ENCODE data around the gene SEC22B.
"Not testable (repeated sequence)": the region's sequence is repeated elsewhere in the genome, so short reads cannot be mapped to it uniquely, and the experiment has no call there.

The SEC22B gene

DNA sequence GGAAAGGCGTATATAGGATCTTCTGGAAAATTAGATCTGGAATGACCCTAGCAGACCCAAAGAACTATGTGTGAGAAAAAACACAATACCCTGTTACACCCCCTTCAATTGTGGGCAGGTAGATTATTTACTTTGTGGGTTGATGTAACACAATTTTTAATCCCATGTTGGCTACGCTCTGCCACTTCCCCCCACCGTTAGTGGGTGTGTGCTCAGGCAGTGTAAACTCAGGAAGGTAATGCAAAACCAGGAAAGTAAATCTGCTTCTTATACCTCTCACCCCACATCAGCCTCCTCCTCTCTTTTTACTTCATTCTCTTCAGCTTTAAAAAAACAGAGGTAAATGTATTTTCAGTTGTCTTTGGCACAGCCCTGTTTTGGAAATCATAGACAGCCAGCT, 63.2 kb downstream of the SEC22B start:
- not testable (repeated sequence) for H3K27ac ChIP-seq (ENCODE audit: low read depth, low read length); H3K36me3 ChIP-seq (ENCODE audit: control insufficient read depth in 5 of 5, insufficient read depth in 5 of 5, low read length in 5 of 5); H3K4me3 ChIP-seq (ENCODE audit: low read depth in 1 of 5, low read length in 5 of 5); H3K9ac ChIP-seq (ENCODE audit: low read length in 5 of 5); H3K9me3 ChIP-seq (ENCODE audit: control insufficient read depth in 5 of 5, low read length in 5 of 5); H3K4me1 ChIP-seq (ENCODE audit: control insufficient read depth in 5 of 5, insufficient read depth in 5 of 5, low read length in 5 of 5); H3K27me3 ChIP-seq (ENCODE audit: control insufficient read depth in 5 of 5, insufficient read depth in 4 of 5, low read length in 5 of 5)

DNA sequence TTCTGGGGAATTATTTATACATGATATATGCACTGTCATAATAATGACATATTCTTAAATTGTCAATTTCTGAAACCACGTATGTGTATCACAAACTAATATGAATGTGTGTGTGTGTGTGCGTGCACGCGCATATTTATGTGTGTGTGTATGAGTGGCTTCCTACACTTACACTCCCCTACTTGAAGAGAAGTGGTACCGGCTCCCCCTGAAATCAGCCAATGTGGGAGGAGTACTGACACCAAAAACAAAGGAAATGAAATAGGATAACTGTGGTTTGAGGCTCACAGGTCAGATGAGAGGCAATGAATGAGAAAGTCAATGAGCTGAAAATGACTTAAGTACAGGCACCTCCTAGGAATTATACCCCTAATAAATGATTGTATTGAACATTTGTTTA, 64.1 kb downstream of the SEC22B start:
- H3K4me1 ChIP-seq (ENCODE audit: control insufficient read depth in 5 of 5, insufficient read depth in 5 of 5, low read length in 5 of 5); H3K4me3 ChIP-seq (ENCODE audit: low read depth in 1 of 5, low read length in 5 of 5); H3K27ac ChIP-seq (ENCODE audit: low read depth, low read length); H3K27me3 ChIP-seq (ENCODE audit: control insufficient read depth in 5 of 5, insufficient read depth in 4 of 5, low read length in 5 of 5); H3K9me3 ChIP-seq (ENCODE audit: control insufficient read depth in 5 of 5, low read length in 5 of 5); H3K36me3 ChIP-seq (ENCODE audit: control insufficient read depth in 5 of 5, insufficient read depth in 5 of 5, low read length in 5 of 5); H3K9ac ChIP-seq (ENCODE audit: low read length in 5 of 5): not testable (repeated sequence)

DNA sequence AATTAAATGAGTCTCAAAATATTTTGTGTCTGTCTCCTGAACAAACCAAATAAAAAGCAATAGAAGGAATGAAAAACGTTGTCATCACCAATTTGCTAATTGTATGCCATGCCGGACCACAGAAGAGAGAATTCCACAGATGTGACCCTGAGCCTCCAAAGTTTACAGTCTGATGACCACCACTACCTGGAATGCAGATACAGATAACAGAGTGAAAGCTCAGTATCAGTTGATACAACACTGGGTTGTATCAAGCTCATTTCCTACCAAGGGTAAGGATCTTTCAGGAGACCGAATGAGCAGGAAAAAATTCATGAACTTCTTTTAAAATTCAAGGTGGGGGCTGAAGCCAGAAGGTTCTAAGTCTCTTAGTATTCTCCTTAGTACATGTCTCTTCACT, 64.5 kb downstream of the SEC22B start:
- H3K9me3 ChIP-seq (ENCODE audit: control insufficient read depth in 5 of 5, low read length in 5 of 5); H3K36me3 ChIP-seq (ENCODE audit: control insufficient read depth in 5 of 5, insufficient read depth in 5 of 5, low read length in 5 of 5); H3K27me3 ChIP-seq (ENCODE audit: control insufficient read depth in 5 of 5, insufficient read depth in 4 of 5, low read length in 5 of 5); H3K4me1 ChIP-seq (ENCODE audit: control insufficient read depth in 5 of 5, insufficient read depth in 5 of 5, low read length in 5 of 5); H3K27ac ChIP-seq (ENCODE audit: low read depth, low read length); H3K4me3 ChIP-seq (ENCODE audit: low read depth in 1 of 5, low read length in 5 of 5); H3K9ac ChIP-seq (ENCODE audit: low read length in 5 of 5): not testable (repeated sequence)

DNA sequence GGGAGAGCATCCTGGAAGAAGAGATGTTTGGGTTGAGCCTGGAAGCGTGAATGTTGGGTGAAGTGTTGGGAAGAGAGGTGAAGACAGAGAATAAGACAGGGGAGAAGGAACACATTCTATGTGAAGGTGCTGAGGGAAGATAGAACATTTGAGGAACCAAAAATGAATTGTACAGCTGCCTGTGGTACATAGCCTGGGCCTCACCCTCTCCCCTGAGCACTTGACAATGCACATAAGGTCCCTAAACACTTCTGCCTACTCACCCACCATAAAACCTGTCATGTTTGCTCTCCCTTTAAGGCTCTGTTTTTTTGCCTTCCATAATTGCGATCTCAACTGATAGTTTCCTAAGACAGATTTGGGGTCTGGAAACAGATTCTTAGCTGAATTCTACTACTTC, 65.3 kb downstream of the SEC22B start:
- not testable (repeated sequence) for H3K27me3 ChIP-seq (ENCODE audit: control insufficient read depth in 5 of 5, insufficient read depth in 4 of 5, low read length in 5 of 5); H3K27ac ChIP-seq (ENCODE audit: low read depth, low read length); H3K9me3 ChIP-seq (ENCODE audit: control insufficient read depth in 5 of 5, low read length in 5 of 5); H3K4me1 ChIP-seq (ENCODE audit: control insufficient read depth in 5 of 5, insufficient read depth in 5 of 5, low read length in 5 of 5); H3K36me3 ChIP-seq (ENCODE audit: control insufficient read depth in 5 of 5, insufficient read depth in 5 of 5, low read length in 5 of 5); H3K4me3 ChIP-seq (ENCODE audit: low read depth in 1 of 5, low read length in 5 of 5); H3K9ac ChIP-seq (ENCODE audit: low read length in 5 of 5)

DNA sequence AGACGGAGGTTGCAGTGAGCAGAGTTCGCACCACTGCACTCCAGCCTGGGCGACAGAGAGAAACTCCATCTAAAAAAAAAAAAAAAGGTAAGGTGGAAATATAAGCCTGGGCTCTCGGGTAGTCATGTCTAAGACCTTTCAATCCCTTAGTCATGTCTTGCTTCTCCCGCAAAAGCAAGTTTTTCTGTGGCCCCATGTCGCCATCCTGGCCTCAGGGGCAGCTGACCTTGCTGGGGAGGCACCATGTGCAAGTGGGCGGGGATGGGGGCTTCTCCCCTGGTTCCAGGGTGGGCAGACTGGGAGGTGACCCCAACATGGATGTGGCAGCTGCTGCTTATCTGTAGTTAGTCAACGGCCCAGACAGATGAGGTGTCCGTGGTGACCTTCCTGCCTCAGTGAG, 66.7 kb downstream of the SEC22B start:
- H3K27me3 ChIP-seq (ENCODE audit: control insufficient read depth in 5 of 5, insufficient read depth in 4 of 5, low read length in 5 of 5); H3K9ac ChIP-seq (ENCODE audit: low read length in 5 of 5); H3K9me3 ChIP-seq (ENCODE audit: control insufficient read depth in 5 of 5, low read length in 5 of 5); H3K4me1 ChIP-seq (ENCODE audit: control insufficient read depth in 5 of 5, insufficient read depth in 5 of 5, low read length in 5 of 5); H3K4me3 ChIP-seq (ENCODE audit: low read depth in 1 of 5, low read length in 5 of 5); H3K27ac ChIP-seq (ENCODE audit: low read depth, low read length); H3K36me3 ChIP-seq (ENCODE audit: control insufficient read depth in 5 of 5, insufficient read depth in 5 of 5, low read length in 5 of 5): not testable (repeated sequence)

DNA sequence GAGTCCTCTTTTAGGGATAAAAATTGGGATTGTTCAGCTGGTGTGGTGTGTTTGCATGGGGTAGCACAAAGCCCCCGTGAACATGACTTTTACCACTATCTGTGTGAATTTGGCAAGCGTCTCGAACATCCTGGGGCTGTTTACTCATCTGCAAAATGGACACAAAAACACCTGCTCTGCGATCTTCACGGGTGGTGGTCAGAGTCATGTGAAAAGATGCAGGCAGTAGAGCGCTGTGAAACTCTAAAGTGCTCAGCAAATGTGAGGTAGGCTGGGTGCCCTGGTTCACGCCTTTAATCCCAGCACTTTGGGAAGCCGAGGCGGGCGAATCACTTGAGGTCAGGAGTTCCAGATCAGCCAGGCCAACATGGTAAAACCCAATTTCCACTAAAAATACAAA, 67.1 kb downstream of the SEC22B start:
- not testable (repeated sequence) for H3K9me3 ChIP-seq (ENCODE audit: control insufficient read depth in 5 of 5, low read length in 5 of 5); H3K27me3 ChIP-seq (ENCODE audit: control insufficient read depth in 5 of 5, insufficient read depth in 4 of 5, low read length in 5 of 5); H3K27ac ChIP-seq (ENCODE audit: low read depth, low read length); H3K36me3 ChIP-seq (ENCODE audit: control insufficient read depth in 5 of 5, insufficient read depth in 5 of 5, low read length in 5 of 5); H3K4me3 ChIP-seq (ENCODE audit: low read depth in 1 of 5, low read length in 5 of 5); H3K9ac ChIP-seq (ENCODE audit: low read length in 5 of 5); H3K4me1 ChIP-seq (ENCODE audit: control insufficient read depth in 5 of 5, insufficient read depth in 5 of 5, low read length in 5 of 5)

DNA sequence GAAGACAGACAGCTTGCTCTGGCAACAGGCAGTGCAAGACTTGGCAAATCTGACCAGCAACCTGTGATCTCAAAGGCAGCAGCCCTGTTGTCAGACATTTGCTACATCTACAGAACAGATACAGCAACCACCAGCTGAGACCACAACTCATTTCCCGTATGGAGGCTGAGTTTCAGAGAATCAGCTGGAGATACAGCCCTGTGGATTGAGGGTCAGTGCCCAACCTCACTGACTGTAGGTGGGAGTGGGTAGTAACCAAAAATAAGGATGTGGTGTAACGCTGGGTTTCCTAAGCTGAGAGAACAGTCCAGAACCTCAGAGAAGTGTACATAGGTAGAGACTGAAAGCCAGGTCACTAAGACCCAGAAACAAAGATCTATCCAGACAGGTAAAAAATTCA, 71.0 kb downstream of the SEC22B start:
- not testable (repeated sequence) for H3K27me3 ChIP-seq (ENCODE audit: control insufficient read depth in 5 of 5, insufficient read depth in 4 of 5, low read length in 5 of 5); H3K4me3 ChIP-seq (ENCODE audit: low read depth in 1 of 5, low read length in 5 of 5); H3K27ac ChIP-seq (ENCODE audit: low read depth, low read length); H3K9ac ChIP-seq (ENCODE audit: low read length in 5 of 5); H3K36me3 ChIP-seq (ENCODE audit: control insufficient read depth in 5 of 5, insufficient read depth in 5 of 5, low read length in 5 of 5); H3K9me3 ChIP-seq (ENCODE audit: control insufficient read depth in 5 of 5, low read length in 5 of 5); H3K4me1 ChIP-seq (ENCODE audit: control insufficient read depth in 5 of 5, insufficient read depth in 5 of 5, low read length in 5 of 5)

DNA sequence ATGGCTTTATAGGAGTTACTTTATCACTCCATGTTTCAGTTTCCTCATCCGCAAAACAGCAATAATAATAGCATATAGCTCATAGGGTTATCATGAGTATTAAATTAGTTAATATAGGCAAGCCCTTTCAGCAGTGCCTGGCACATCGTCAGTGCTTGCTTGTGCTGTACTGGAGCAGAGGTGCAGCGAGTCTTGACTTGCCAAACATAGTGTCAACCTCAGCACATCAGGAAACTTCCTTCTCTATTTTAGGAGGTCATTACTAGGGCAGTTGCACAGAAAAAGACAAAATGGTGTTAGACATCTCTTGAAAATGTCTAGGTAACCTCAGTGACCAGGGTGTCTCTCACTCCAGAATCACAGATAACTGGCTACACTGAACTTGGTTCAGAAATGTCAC, 72.6 kb downstream of the SEC22B start:
- not testable (repeated sequence) for H3K9ac ChIP-seq (ENCODE audit: low read length in 5 of 5); H3K4me1 ChIP-seq (ENCODE audit: control insufficient read depth in 5 of 5, insufficient read depth in 5 of 5, low read length in 5 of 5); H3K27me3 ChIP-seq (ENCODE audit: control insufficient read depth in 5 of 5, insufficient read depth in 4 of 5, low read length in 5 of 5); H3K4me3 ChIP-seq (ENCODE audit: low read depth in 1 of 5, low read length in 5 of 5); H3K9me3 ChIP-seq (ENCODE audit: control insufficient read depth in 5 of 5, low read length in 5 of 5); H3K27ac ChIP-seq (ENCODE audit: low read depth, low read length); H3K36me3 ChIP-seq (ENCODE audit: control insufficient read depth in 5 of 5, insufficient read depth in 5 of 5, low read length in 5 of 5)

DNA sequence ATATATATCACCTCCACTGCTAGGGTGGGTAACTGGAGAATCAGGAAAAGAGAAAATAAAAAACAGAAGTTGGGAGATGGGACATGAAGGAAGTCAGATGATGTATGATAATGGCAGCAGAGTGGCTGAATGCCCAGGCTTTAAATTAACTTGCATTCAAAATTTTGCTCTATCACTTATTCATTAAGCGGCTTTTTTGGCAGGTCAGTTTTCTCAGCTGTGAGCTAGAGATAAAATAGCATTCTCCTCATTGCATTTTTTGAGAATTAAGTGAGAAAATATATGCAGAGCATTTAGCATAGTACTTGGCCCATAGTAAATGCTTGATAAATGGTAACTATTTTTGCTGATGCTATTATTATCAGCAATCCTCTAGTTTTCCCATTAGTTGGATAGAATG, 74.7 kb downstream of the SEC22B start:
- H3K9me3 ChIP-seq (ENCODE audit: control insufficient read depth in 5 of 5, low read length in 5 of 5); H3K27ac ChIP-seq (ENCODE audit: low read depth, low read length); H3K9ac ChIP-seq (ENCODE audit: low read length in 5 of 5); H3K27me3 ChIP-seq (ENCODE audit: control insufficient read depth in 5 of 5, insufficient read depth in 4 of 5, low read length in 5 of 5); H3K4me1 ChIP-seq (ENCODE audit: control insufficient read depth in 5 of 5, insufficient read depth in 5 of 5, low read length in 5 of 5); H3K36me3 ChIP-seq (ENCODE audit: control insufficient read depth in 5 of 5, insufficient read depth in 5 of 5, low read length in 5 of 5); H3K4me3 ChIP-seq (ENCODE audit: low read depth in 1 of 5, low read length in 5 of 5): not testable (repeated sequence)
